Gastroesophageal sphincter (tissue), 4 donors: ENCODE measurements around the gene GGT6. TPM values are rescaled to one million over a fixed set of nuclear protein-coding genes. Genes with fewer than 3 reads are reported as not detected.

ENCODE experiments used
- ATAC-seq: fragments of 150-250 bp; one replicate; pipeline ENCODE4 v1.9.1; 2016; ENCODE audit warnings: mild to moderate bottlenecking, moderate library complexity
- H3K27ac ChIP-seq, 4 donors: fragments of 200-600 bp; sonication (generic) in 3 of 4; 1 replicate in 3 of 4; 2 replicates in 1 of 4; pipeline ENCODE4 v1.5.1; 2016 to 2019
- H3K27me3 ChIP-seq: fragments of 200-600 bp; sonication (generic); one replicate; pipeline ENCODE4 v1.5.1; 2019
- H3K36me3 ChIP-seq, 2 donors: fragments of 200-600 bp; sonication (generic); one replicate each; pipeline ENCODE4 v1.5.1; 2019; ENCODE audit warnings: control low read depth in 1 of 2
- H3K4me1 ChIP-seq, 3 donors: fragments of 200-600 bp; sonication (generic); 1 replicate in 2 of 3; 2 replicates in 1 of 3; pipeline ENCODE4 v1.5.1; 2016 to 2019; ENCODE audit warnings: control low read depth in 2 of 3
- H3K4me3 ChIP-seq, 2 donors: fragments of 200-600 bp; sonication (generic); one replicate each; pipeline ENCODE4 v1.5.1; 2019; ENCODE audit warnings: mild to moderate bottlenecking in 1 of 2, moderate library complexity in 1 of 2
- H3K9me3 ChIP-seq, 3 donors: fragments of 200-600 bp; sonication (generic); one replicate each; pipeline ENCODE4 v1.5.1; 2017 to 2019; ENCODE audit warnings: control low read depth in 2 of 3
- CTCF ChIP-seq, 4 experiments: fragments of 200-600 bp in 2 of 4; fragments of 450-650 bp in 2 of 4; sonication (generic) in 1 of 4; IDR thresholded peaks; one replicate each; pipeline ENCODE4 v1.5.1; 2017 to 2019; ENCODE audit warnings: antibody characterized with exemption in 4 of 4, mild to moderate bottlenecking in 2 of 4, moderate library complexity in 2 of 4
- EP300 ChIP-seq: sonication (generic); formaldehyde crosslinking; IDR thresholded peaks from one replicate; pipeline ENCODE4 v1.6.1; 2017; ENCODE audit warnings: antibody characterized with exemption, mild to moderate bottlenecking
- POLR2A ChIP-seq, 2 donors: fragments of 450-650 bp; IDR thresholded peaks; one replicate each; pipeline ENCODE4 v1.6.1; 2017; ENCODE audit warnings: antibody characterized with exemption in 2 of 2, mild to moderate bottlenecking in 2 of 2, moderate library complexity in 1 of 2
- POLR2AphosphoS5 ChIP-seq: sonication (generic); formaldehyde crosslinking; IDR thresholded peaks from one replicate; pipeline ENCODE4 v1.6.1; 2017; ENCODE audit warnings: antibody characterized with exemption
- whole genome bisulfite sequencing, 2 donors: methylation state at CpG; one replicate each; pipeline ENCODE4 v1.1.5; 2018; ENCODE audit warnings: low coverage in 1 of 2; 5-methylcytosine and 5-hydroxymethylcytosine counted together
- total RNA-seq, 4 donors: library from RNA; depleted of rRNA; stranded (reverse); fragments of >200 nt; gene quantifications; one replicate each; pipeline ENCODE4 v1.1.0, GENCODE V29; 2016

Gene GGT6
- total RNA-seq, 4 donors from 2014 or later = 0.27 to 5.9 (median 0.47) TPM; not detected in 1

GRCh38 chr17:4550534-4551039, 9.8 kb downstream of the GGT6 start:
- Histone ChIP-seq H3K9me3 (no peaks in the 10 kb centered on the region), H3K36me3 (peaks cover 0 to 85% of the 10 kb centered on the region in 2 donors), H3K27ac (no peak overlapping the region), H3K4me1 (peaks cover 0 to 19% (median 12%) of the 10 kb centered on the region in 3 donors), H3K4me3 (no peak overlapping the region), H3K27me3 (no peaks in the 10 kb centered on the region)
- TF ChIP-seq EP300 = no peak
- no peak for TF ChIP-seq POLR2AphosphoS5
- no peak for TF ChIP-seq POLR2A (IDR thresholded peaks at IDR 0.05)
- TF ChIP-seq CTCF (IDR thresholded peaks at IDR 0.05) = no peak
- no peak for ATAC-seq
- WGBS, 2 donors = 90 to 96% methylated on average over 12 to 13 of the region's 16 CpGs

- no peak for ATAC-seq
- 83 to 92% methylated on average over 2 to 5 of the region's 25 CpGs for WGBS, 2 donors
- H3K27ac ChIP-seq = no peak overlapping the region
- H3K36me3 ChIP-seq = peaks cover 0 to 92% of the 10 kb centered on the region in 2 donors
- TF ChIP-seq POLR2A (IDR thresholded peaks at IDR 0.05) = no peak
- no peak for TF ChIP-seq EP300
- no peak for TF ChIP-seq CTCF (IDR thresholded peaks at IDR 0.05)
- TF ChIP-seq POLR2AphosphoS5 = no peak
- H3K4me3 ChIP-seq = no peak overlapping the region
- no peaks in the 10 kb centered on the region for H3K9me3 ChIP-seq
- no peaks in the 10 kb centered on the region for H3K27me3 ChIP-seq
- H3K4me1 ChIP-seq = peaks cover 0 to 19% (median 12%) of the 10 kb centered on the region in 3 donors
Measured at GRCh38 chr17:4549781-4550533, 10.4 kb downstream of the GGT6 start.

GRCh38 chr17:4548721-4549531, 11.5 kb downstream of the GGT6 start:
- Histone ChIP-seq H3K9me3 (no peaks in the 10 kb centered on the region), H3K36me3 (peaks cover 0 to 100% of the 10 kb centered on the region in 2 donors), H3K4me1 (peaks cover 0 to 8% (median 2%) of the 10 kb centered on the region in 3 donors), H3K27ac (no peak overlapping the region), H3K4me3 (no peak overlapping the region), H3K27me3 (no peaks in the 10 kb centered on the region)
- TF ChIP-seq CTCF (IDR thresholded peaks at IDR 0.05) = no peak
- no peak for TF ChIP-seq POLR2AphosphoS5
- no peak for TF ChIP-seq EP300
- no peak for TF ChIP-seq POLR2A (IDR thresholded peaks at IDR 0.05)
- no peak for ATAC-seq
- WGBS, 2 donors = 60% methylated on average over 1 of the region's 24 CpGs; no CpG with 5 or more reads in 1 of the 2 donors

- no peaks in the 10 kb centered on the region for H3K27me3 ChIP-seq
- no peak for ATAC-seq
- WGBS, 2 donors = no CpG with 5 or more reads among the region's 18 CpGs
- no peak overlapping the region for H3K4me3 ChIP-seq
- no peak overlapping the region for H3K27ac ChIP-seq
- no peak for TF ChIP-seq POLR2A (IDR thresholded peaks at IDR 0.05)
- no peak for TF ChIP-seq EP300
- no peak for TF ChIP-seq CTCF (IDR thresholded peaks at IDR 0.05)
- TF ChIP-seq POLR2AphosphoS5 = no peak
- peaks cover 0 to 100% of the 10 kb centered on the region in 2 donors for H3K36me3 ChIP-seq
- no peaks in the 10 kb centered on the region for H3K4me1 ChIP-seq
- no peaks in the 10 kb centered on the region for H3K9me3 ChIP-seq
Measured at GRCh38 chr17:4548061-4548461, 12.3 kb downstream of the GGT6 start.
